Mesothelial cell of epicardium (in vitro differentiated cells): Measurements from ENCODE around the gene LGI2. TPM values are rescaled to one million over a fixed set of nuclear protein-coding genes. Genes with fewer than 3 reads are reported as not detected.

ENCODE experiments used
- DNase-seq, 2 experiments: peaks; one replicate each; pipeline ENCODE4 v3.0.0; 2021; ENCODE audit warnings: low spot score in 2 of 2; ENCODE audit not compliant: unreplicated experiment in 2 of 2
- H3K27ac Mint-ChIP-seq: 2 replicates; pipeline ENCODE4 v1.8.0; 2021; ENCODE audit warnings: mixed read lengths
- H3K27me3 Mint-ChIP-seq: 2 replicates; pipeline ENCODE4 v1.8.0; 2021; ENCODE audit warnings: low read depth, mixed read lengths
- H3K36me3 Mint-ChIP-seq: 2 replicates; pipeline ENCODE4 v1.8.0; 2021; ENCODE audit warnings: mixed read lengths
- H3K4me1 Mint-ChIP-seq: 2 replicates; pipeline ENCODE4 v1.8.0; 2021; ENCODE audit warnings: mixed read lengths
- H3K4me3 Mint-ChIP-seq: 2 replicates; pipeline ENCODE4 v1.8.0; 2021; ENCODE audit warnings: mild to moderate bottlenecking, moderate library complexity, mixed read lengths
- H3K9me3 Mint-ChIP-seq: 2 replicates; pipeline ENCODE4 v1.8.0; 2021; ENCODE audit warnings: mixed read lengths
- total RNA-seq: library from RNA; stranded (reverse); gene quantifications from 3 replicates; pipeline ENCODE4 v1.2.1, GENCODE V29; 2021
- TF ChIP-seq, protein P1 (sequence below): fragments of 200-600 bp; sonication (generic); IDR thresholded peaks from one replicate; pipeline ENCODE4 v1.5.0; 2021; ENCODE audit warnings: antibody characterized with exemption; ENCODE audit not compliant: unreplicated experiment

Gene LGI2
- total RNA-seq, 1 donor from 2014 or later = 4.5 TPM

- no peak overlapping the region for H3K27ac Mint-ChIP-seq
- TF ChIP-seq, protein P1, sequence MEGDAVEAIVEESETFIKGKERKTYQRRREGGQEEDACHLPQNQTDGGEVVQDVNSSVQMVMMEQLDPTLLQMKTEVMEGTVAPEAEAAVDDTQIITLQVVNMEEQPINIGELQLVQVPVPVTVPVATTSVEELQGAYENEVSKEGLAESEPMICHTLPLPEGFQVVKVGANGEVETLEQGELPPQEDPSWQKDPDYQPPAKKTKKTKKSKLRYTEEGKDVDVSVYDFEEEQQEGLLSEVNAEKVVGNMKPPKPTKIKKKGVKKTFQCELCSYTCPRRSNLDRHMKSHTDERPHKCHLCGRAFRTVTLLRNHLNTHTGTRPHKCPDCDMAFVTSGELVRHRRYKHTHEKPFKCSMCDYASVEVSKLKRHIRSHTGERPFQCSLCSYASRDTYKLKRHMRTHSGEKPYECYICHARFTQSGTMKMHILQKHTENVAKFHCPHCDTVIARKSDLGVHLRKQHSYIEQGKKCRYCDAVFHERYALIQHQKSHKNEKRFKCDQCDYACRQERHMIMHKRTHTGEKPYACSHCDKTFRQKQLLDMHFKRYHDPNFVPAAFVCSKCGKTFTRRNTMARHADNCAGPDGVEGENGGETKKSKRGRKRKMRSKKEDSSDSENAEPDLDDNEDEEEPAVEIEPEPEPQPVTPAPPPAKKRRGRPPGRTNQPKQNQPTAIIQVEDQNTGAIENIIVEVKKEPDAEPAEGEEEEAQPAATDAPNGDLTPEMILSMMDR = no peak
- DNase-seq = no peak
- H3K27me3 Mint-ChIP-seq = peaks cover 38% of the 10 kb centered on the region
- no peaks in the 10 kb centered on the region for H3K4me1 Mint-ChIP-seq
- H3K9me3 Mint-ChIP-seq = no peaks in the 10 kb centered on the region
- H3K36me3 Mint-ChIP-seq = no peaks in the 10 kb centered on the region
- no peak overlapping the region for H3K4me3 Mint-ChIP-seq
Observed at GRCh38 chr4:25043548-25043947, 12.8 kb upstream of the LGI2 start.

DNA sequence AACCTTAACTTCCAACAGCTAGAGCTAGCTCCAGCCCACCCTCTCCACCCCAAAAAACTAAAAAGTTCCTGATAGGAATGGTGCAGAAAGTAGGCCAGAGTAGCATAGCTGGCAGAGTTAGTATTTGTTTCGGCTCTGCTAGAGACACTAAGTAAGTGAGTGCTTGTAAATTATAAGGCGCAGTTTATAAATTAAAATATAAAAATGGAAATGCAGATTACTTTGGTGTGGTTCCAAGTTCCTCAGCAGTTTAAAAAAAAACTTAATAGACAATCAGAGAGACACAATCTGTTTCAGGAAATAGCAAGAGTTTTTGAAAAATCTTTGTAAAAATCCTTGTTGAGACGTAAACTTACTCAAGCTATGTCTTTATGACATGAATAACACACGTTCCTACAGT is 2.8 kb upstream of the LGI2 start:
- Mint-ChIP-seq H3K27ac (no peak overlapping the region), H3K4me3 (no peak overlapping the region), H3K27me3 (peaks cover 65% of the 10 kb centered on the region), H3K4me1 (peaks cover 14% of the 10 kb centered on the region), H3K36me3 (no peaks in the 10 kb centered on the region), H3K9me3 (peaks cover 8% of the 10 kb centered on the region)
- TF ChIP-seq, protein P1 = no peak
- DNase-seq = no peak

- peaks cover 14% of the 10 kb centered on the region for H3K4me1 Mint-ChIP-seq
- peak overlapping the region; percentile 68 for H3K4me3 Mint-ChIP-seq
- H3K27me3 Mint-ChIP-seq = peaks cover 68% of the 10 kb centered on the region
- no peak overlapping the region for H3K27ac Mint-ChIP-seq
- no peak for DNase-seq
- H3K9me3 Mint-ChIP-seq = peaks cover 8% of the 10 kb centered on the region
- TF ChIP-seq, protein P1 = no peak
- no peaks in the 10 kb centered on the region for H3K36me3 Mint-ChIP-seq
Observed at GRCh38 chr4:25032126-25032525, 1.4 kb upstream of the LGI2 start.

GRCh38 chr4:25031077-25031621 is 403 bp upstream of the LGI2 start:
- no peak overlapping the region for H3K27ac Mint-ChIP-seq
- H3K36me3 Mint-ChIP-seq = no peaks in the 10 kb centered on the region
- H3K4me3 Mint-ChIP-seq = peak overlapping the region; percentile 68
- H3K4me1 Mint-ChIP-seq = peaks cover 14% of the 10 kb centered on the region
- peaks cover 8% of the 10 kb centered on the region for H3K9me3 Mint-ChIP-seq
- TF ChIP-seq, protein P1 = no peak
- H3K27me3 Mint-ChIP-seq = peaks cover 66% of the 10 kb centered on the region
- DNase-seq = peak in 1 of 2 experiments; percentile 45

DNA sequence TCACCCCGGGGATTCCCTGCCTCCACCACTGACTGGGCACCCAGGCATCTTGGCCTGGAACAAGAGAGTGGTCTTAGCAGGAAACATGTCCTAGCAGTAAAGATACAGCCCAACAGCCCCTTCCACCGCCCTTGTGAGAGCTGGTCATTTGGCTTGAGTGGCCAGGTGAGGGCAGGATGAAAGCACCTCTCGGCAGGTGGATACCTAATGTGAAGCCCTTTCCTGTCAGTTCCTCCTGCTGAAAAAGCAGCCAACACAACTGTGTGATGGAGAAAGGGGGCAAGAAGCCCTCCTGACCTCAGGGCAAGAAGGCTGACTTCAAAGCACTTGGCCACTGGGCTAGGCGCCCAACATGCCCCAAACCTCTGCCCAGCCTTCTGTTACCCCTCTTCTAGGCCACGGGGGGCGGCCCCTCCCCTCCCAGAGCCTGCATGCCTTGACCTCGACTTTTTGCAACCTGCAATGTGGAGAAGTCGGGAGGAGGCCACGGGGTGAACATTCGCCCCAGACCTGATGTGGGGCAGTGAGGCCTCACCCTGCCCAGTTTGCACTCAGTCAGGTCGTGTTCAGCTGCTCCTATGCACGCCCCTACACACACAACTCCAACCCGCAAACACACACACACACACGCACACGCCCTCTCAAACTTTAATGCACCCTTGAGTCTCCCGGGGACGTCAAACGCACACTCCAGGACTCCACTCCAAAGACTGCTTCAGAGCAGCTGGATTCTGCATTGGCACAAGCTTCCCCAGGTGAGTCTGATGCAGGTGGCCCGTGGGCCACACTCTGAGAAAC is 1.1 kb downstream of the LGI2 start:
- no peak for DNase-seq
- Mint-ChIP-seq H3K9me3 (peaks cover 8% of the 10 kb centered on the region), H3K4me3 (peak overlapping the region; percentile 64), H3K27ac (peak overlapping the region; percentile 24), H3K27me3 (peaks cover 64% of the 10 kb centered on the region), H3K4me1 (peaks cover 16% of the 10 kb centered on the region), H3K36me3 (no peaks in the 10 kb centered on the region)
- TF ChIP-seq, protein P1 = no peak
